Islet of Langerhans (tissue), 1 donor: Measurements from ENCODE around the gene KCNC2.

Experiments used
- FAIRE-seq: peaks from one replicate; lab custom pipeline; 2011; peaks lifted over from hg19 to GRCh38; lab: Jason Lieb, UNC

KCNC2 gene

GRCh38 chr12:75157385-75157784 is 52.3 kb downstream of the KCNC2 start:
- no peak for FAIRE-seq

- no peak for FAIRE-seq
Measured at GRCh38 chr12:75155962-75156361, 53.7 kb downstream of the KCNC2 start.

DNA sequence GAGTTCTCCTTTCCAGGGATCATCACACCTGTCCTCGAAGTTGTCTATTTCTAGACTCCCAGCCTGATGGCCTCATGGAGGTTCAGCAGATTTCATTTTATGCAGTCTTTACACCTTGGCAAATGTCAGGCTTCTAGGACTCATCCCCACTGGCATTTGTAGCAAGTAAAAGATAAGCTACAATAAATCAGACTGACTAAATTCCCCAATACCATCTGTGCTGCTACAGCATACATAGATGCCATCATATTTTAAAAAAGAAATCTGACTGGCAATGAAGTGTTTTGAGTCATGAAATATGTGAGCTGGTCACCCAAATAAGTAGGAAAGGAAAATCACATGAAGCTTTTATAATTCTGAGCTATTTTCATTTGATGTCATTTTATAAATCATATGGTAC is 55.3 kb downstream of the KCNC2 start:
- no peak for FAIRE-seq

DNA sequence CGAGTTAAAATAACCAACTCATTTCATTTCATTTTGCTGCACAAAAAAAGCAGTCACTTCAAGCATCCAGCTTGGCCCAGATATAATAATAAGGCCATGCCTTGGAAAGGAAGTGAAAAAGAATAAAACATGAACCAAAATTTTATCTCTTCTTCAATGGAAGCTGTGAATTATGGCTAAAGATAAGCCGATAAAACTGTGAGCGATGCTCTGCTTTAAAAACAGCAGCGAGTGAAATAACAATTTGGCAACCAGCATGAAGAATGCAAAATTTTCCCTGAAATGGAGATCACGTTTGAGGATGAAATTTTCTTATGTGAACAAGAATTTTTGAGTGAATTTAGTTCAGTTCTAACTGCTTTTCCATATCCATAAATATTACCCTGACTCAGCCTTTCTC is 70.4 kb downstream of the KCNC2 start:
- no peak for FAIRE-seq

- no peak for FAIRE-seq
Measured at GRCh38 chr12:75137896-75138295, 71.7 kb downstream of the KCNC2 start.

DNA sequence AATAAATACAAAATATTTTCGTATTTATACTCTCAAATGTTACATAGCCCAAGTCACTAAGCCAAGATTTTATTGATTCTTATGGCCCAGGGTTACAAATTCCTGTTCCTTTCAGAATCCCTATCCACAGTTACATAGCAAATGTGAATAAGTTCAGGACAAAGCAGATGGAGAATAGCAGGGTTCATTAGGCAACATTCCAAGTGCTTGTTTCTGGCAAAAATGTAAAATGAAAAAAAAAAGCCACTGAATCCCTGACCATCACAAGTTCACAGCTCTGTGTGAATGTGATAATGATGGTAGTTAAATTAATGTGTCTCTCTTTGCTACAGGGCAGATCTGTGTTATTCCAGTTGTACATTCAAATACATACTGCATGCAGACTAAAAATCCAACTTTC is 74.6 kb downstream of the KCNC2 start:
- FAIRE-seq = no peak

DNA sequence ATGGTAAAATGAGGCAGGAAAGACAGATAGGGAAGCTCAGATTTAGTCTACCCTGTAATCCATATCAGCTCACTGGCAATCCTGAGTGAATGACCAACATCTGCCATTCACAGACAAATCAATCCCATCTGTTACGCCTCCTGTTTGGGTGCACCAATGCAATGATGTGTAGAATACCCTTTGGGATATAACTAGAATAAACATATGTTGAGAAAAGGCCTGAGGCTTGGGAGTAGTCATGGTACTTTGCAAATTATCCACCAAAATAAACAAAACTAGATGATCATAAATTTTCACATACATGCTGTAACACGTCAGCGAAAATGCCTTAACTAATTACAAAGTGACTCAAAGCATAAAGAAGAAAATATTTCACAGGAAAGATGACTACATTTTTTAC is 78.8 kb downstream of the KCNC2 start:
- FAIRE-seq = no peak

GRCh38 chr12:75129275-75129674 is 80.4 kb downstream of the KCNC2 start:
- no peak for FAIRE-seq

DNA sequence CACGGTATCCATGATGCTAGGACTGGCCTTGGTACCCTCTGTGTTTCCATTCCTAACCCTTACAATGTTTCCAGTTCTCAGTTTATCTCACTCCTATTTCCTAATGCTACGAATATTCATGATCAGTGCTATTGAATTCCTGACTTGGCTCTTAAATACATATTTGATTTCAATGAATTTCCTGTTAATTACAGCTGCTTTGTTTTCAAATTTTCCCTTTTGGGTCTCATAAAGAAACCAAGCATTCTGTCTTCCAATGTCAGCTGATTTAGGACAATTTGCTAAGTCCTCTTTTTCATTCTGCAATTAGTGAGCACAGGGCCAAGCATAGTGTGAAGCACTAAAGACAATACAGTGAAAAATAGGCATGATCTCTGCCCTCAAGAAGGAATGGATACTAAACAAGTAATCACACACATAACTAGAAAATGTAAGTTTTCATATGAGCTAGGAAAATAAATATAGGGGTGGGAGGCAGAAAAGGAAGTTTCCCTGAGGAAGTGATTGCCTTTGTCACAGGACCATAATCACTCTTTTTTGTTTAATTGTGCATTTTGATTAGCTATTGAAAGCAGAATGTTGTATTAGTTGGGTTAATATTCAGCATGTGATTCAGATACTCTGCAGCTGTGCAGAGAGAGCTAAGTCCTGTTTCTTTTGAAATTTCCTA is 88.5 kb downstream of the KCNC2 start:
- no peak for FAIRE-seq

- no peak for FAIRE-seq
Measured at GRCh38 chr12:75120311-75120711, 89.3 kb downstream of the KCNC2 start.

DNA sequence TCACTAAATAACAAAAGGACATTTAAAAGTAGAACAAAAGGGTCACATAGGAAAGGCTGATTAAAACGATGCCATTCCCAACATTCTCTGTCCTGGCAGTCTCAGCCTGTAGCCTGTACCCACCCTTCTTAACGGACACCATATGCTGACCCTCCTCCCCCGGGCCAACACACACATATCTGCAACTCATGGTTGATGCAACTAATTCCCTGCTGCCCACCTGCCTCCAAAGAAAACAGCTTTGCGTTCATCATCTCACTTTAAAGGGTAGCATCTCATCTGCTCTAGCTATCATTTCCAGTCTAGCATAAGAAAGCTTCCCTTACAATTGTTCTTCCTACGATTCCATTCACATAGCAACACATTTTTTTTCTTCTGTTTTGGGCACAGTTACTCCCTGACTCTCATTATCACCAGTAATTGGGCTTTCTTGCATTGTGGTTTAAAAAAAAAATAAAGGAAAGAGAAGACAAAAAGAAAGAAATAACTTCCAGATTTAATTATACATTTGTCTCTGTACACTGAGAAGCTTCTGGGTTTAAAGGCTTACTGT is 92.9 kb downstream of the KCNC2 start:
- FAIRE-seq = no peak

DNA sequence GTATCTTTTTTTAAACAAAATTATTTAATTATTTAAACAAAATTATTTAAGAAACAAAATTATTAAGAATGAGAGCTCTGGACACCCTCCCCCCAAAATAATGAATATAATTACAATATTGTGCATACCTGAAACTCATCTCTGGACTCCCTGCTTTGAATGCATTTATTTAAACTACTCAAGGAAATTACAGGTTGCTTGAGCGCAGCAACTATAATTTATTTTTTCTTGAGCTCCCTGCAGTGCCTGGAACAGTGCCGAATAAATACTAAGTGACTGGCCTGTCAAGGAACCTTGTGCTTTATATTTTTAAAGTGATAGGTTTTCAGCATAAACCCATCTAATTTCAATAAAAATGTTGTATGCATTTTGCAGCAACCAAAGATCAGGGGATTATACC is 93.9 kb downstream of the KCNC2 start:
- FAIRE-seq = no peak

DNA sequence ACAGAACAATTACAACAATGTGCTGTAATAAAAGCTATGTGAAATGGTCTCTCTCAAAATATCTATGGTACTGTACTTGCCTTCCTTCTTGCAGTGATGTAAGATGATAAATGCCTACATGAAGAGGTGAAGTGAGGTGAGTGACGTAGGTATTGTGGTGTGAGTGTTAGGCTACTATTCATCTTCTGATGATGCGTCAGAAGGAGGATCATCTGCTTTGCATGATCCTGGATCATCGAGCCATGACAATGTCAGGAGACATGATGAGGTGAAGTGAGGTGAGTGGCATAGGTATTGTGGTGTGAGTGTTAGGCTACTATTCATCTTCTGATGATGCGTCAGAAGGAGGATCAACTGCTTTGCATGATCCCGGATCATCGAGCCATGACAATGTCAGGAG is 105.8 kb downstream of the KCNC2 start:
- no peak for FAIRE-seq

DNA sequence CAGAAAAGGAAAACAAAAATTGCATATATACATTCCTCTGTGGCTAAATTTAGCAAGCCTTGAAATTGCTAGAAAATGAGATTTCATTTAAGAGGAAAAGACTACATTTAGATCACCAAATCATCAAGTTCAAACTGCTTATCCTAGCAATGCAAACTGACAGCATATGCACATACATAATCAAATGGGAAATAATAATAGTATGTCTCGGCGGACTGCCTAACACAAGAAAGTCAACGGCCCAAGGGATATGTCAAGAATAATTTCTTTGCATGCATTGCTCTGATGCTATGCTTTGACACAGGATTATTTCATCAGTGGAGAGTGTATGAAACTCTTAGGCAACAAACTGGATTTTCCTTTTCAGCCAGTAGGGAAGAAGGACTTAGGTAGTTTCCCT is 107.9 kb downstream of the KCNC2 start:
- no peak for FAIRE-seq

GRCh38 chr12:75099210-75099609 is 110.4 kb downstream of the KCNC2 start:
- no peak for FAIRE-seq

DNA sequence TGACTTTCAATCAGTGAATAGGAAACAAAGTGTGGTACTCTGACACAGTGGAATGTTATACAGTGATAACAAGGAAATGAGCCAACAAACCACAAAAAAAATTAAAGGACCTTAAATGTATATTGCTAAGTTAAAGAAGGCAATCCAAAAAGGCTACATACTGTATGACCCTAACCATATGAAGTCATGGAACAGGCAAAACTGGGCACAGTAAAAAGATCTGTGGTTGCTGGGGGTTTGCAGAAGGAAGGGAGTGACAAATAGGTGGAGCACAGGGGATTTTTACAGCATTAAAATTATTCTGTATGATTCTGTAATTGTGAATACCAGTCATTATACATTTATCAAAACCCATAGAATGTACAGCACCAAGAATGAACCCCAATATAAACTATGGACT is 112.6 kb downstream of the KCNC2 start:
- FAIRE-seq = no peak

GRCh38 chr12:75087654-75088053 is 122.0 kb downstream of the KCNC2 start:
- FAIRE-seq = no peak

GRCh38 chr12:75086091-75087038 is 123.3 kb downstream of the KCNC2 start:
- no peak for FAIRE-seq

- FAIRE-seq = no peak
Measured at GRCh38 chr12:75081305-75081704, 128.3 kb downstream of the KCNC2 start.

DNA sequence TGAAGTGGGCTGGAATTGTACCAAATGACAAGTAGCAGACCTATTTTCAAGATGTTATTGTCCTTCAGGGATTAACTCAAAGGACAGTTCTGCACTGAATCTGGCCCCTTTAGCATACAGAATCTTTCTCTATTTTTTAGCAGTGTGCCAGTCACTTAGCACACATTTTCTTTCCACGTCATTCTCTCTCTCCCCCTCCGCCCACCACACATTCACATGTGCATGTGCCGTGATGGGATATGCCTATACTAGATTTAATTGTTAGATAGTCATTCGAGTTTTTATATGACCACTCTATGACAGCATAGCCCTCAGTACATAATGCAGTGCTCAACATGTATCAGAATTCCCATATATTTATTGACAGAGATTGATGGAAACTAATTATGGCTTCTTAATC is 129.1 kb downstream of the KCNC2 start:
- no peak for FAIRE-seq

- no peak for FAIRE-seq
Measured at GRCh38 chr12:75065482-75065881, 144.2 kb downstream of the KCNC2 start.

- no peak for FAIRE-seq
Measured at GRCh38 chr12:75062691-75063090, 146.9 kb downstream of the KCNC2 start.

- no peak for FAIRE-seq
Measured at GRCh38 chr12:75058228-75058627, 151.4 kb downstream of the KCNC2 start.
